H1 (cell line): ENCODE results near the gene ZMPSTE24. TPM values are rescaled to one million over a fixed set of nuclear protein-coding genes. Genes with fewer than 3 reads are reported as not detected.

ENCODE experiments used
- CHD1 ChIP-seq: IDR thresholded peaks from 2 replicates; pipeline ENCODE4 v1.6.1; 2012; ENCODE audit warnings: low read depth, low read length, improper control_type of control experiment
- FOSL1 ChIP-seq: IDR thresholded peaks from 2 replicates; pipeline ENCODE4 v1.6.1; 2011; ENCODE audit warnings: mild to moderate bottlenecking, low read depth, low read length, moderate library complexity; ENCODE audit not compliant: insufficient read depth
- RXRA ChIP-seq: IDR thresholded peaks from 2 replicates; pipeline ENCODE4 v1.6.1; 2011; ENCODE audit warnings: low read depth, mild to moderate bottlenecking, low read length, moderate library complexity; ENCODE audit not compliant: insufficient read depth
- polyA plus RNA-seq, 7 experiments: library from polyadenylated mRNA; depleted of rRNA in 3 of 7; stranded (reverse) in 5 of 7; unstranded in 2 of 7; fragments of >200 nt in 5 of 7; fragments of 200-250 nt in 2 of 7; gene quantifications; 1 replicate in 5 of 7; 2 replicates in 1 of 7; 4 replicates in 1 of 7; pipeline versions ENCODE4 v1.2.1 to v1.2.3, GENCODE V29; 2011 to 2013; ENCODE audit warnings: missing spikeins in 2 of 7, mixed read lengths in 2 of 7
- total RNA-seq: library from RNA; stranded (reverse); fragmentation: NEBNext Ultra II Directional; extraction: Animal tissue kit (Norgen Biotek cat#: 25700); gene quantifications from 2 replicates; pipeline ENCODE4 v1.2.1, GENCODE V29; 2021
- TF ChIP-seq, protein P1 (sequence below): IDR thresholded peaks from 2 replicates; pipeline ENCODE4 v1.6.1; 2012; ENCODE audit warnings: low read length, inconsistent platforms

The ZMPSTE24 gene
- total and polyA plus RNA-seq, 2 of the 8 experiments (the other 6 are each of a cell fraction or from before 2014, with no cell fraction given) = 12.7 to 42.9 TPM

DNA sequence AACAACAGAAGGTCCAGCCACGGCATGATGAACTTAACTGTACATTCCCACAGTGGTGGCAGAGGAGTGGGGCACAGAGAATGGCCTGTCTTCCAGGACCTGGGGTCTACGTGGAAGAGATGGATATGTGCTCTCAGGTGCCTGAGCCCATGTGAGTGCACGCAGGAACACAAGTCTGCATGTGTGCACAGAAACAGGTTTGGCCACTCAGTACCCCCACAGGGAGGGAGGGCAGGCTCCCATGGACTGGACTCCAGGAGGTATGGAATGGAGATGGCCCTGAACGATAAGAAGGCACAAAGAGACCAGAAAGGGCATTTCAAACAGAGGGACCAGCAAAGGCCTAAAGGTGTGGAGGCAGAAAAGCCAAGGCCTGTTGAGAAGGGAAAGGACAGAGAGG, 48.3 kb downstream of the ZMPSTE24 start (continued):
- TF ChIP-seq, protein P1, sequence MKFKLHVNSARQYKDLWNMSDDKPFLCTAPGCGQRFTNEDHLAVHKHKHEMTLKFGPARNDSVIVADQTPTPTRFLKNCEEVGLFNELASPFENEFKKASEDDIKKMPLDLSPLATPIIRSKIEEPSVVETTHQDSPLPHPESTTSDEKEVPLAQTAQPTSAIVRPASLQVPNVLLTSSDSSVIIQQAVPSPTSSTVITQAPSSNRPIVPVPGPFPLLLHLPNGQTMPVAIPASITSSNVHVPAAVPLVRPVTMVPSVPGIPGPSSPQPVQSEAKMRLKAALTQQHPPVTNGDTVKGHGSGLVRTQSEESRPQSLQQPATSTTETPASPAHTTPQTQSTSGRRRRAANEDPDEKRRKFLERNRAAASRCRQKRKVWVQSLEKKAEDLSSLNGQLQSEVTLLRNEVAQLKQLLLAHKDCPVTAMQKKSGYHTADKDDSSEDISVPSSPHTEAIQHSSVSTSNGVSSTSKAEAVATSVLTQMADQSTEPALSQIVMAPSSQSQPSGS = no peak
- TF ChIP-seq RXRA = no peak
- TF ChIP-seq CHD1 = no peak
- no peak for TF ChIP-seq FOSL1
